GM10266 (cell line): ENCODE results near the gene LYRM4.

ENCODE experiments used
- DNase-seq: peaks from one replicate; pipeline ENCODE4 v3.0.0; 2012; ENCODE audit errors: extremely low spot score
- TF ChIP-seq, protein P1 (sequence below): IDR thresholded peaks from 2 replicates; pipeline ENCODE4 v1.5.1; 2012; ENCODE audit warnings: mild to moderate bottlenecking, low read depth; ENCODE audit not compliant: control insufficient read depth, insufficient read depth; ENCODE audit errors: missing control alignments

LYRM4 gene

DNA sequence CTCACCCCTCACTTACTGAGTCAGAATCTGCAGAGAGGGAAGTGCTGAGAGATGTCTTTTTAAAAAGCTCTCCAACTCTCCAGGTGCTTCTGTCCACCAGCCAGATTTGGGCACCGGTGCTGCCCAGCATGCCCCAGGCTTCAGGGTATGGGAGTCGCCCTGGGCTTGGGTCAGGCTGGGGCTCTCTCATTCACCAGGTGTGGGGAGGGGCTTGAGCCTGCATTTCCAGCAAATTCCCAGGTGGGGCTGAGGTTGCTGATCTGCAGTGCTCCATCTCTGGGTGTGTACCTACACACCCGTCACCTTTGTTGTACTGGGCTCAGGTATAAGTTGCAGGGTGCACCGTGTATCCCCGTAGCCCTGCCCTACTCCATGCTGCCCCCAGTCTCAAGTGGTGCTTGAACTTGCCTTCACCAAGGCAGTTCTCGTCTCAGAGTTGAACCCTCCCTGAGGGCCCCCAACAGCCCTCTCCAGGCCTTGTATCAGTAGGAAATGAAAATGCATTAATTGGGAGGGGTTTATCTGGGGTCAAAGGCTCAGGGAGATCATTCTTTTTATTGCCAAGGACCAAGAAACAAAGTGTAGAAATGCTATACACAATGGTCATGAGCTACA is 152.1 kb downstream of the LYRM4 start:
- TF ChIP-seq, protein P1, sequence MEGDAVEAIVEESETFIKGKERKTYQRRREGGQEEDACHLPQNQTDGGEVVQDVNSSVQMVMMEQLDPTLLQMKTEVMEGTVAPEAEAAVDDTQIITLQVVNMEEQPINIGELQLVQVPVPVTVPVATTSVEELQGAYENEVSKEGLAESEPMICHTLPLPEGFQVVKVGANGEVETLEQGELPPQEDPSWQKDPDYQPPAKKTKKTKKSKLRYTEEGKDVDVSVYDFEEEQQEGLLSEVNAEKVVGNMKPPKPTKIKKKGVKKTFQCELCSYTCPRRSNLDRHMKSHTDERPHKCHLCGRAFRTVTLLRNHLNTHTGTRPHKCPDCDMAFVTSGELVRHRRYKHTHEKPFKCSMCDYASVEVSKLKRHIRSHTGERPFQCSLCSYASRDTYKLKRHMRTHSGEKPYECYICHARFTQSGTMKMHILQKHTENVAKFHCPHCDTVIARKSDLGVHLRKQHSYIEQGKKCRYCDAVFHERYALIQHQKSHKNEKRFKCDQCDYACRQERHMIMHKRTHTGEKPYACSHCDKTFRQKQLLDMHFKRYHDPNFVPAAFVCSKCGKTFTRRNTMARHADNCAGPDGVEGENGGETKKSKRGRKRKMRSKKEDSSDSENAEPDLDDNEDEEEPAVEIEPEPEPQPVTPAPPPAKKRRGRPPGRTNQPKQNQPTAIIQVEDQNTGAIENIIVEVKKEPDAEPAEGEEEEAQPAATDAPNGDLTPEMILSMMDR = no peak
- DNase-seq = no peak

DNA sequence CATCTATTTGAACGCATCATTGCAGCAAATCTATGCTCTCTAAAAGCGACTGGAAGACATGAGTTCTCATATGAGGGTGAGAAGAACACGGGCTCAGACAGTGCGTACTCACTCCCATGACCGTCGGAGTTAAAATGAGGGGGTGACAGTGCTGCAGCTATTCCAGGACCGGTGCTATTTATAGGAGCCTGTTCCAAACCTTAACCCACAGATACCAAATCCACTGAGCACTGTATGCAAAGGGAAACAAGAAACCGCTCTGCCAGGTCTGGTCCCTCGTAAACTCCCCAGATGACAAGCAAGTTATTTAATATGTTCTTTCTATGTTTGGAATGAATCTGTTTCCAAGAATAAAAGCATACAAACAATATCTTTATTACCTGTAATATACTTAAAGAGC is 152.7 kb downstream of the LYRM4 start:
- TF ChIP-seq, protein P1 = no peak
- no peak for DNase-seq

DNA sequence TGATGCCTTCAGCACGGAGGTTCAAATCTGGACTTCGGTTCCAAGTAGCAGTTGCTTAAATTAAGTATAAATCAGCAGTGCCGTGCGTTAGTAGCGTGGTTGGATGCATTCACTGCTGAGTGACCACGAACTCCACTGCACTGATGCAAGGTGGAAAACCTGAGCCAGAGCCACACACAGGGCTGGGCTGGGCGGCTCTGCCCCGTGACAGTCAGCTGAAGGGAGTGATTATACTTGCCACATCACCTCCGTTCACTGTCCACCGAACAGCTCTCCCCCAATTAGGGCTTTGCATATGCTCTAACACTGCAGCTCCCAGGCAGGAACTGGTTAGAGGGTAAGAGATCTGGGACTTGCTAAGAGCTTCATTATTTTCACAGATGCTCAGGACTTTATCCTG is 153.4 kb downstream of the LYRM4 start:
- TF ChIP-seq, protein P1 = no peak
- no peak for DNase-seq

DNA sequence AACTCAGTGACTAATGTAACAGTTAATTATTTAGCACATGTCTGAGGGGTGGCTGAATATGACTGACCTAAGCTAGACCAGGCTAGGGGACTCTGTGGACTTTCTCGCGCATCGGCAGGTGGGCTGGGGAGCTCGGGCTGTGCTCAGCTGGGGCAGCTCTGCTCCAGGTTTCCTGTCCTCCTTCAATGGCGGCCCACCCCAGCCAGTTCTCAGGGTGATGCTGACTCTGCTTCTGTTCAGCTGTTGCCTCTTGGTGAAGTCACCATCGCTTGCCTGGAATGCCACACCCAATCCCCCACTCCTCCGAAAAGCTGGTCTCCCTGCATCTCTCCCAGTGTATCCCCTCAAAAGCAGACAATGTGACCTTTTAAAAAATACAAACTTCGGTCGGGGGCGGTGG is 155.6 kb downstream of the LYRM4 start:
- DNase-seq = no peak
- TF ChIP-seq, protein P1 = no peak

DNA sequence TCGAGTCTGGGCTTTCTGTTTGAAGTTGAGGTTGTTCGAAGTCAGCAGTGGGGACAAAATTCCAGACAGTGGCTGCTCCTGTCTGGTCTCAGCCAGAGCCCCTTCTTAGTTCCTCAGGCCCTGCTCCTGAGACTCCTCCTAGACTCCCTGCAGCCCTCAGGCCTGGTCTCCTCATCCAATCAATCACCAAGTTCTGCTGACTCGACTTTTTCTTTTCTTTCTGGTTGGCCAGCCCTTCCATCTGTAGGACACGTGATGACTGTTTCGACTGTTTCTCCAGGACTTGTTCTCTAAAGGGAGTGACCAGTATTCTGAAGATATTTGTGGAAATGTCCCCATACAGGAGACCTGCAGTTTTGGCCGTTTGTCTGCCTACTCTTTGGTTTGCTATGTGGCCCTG is 156.1 kb downstream of the LYRM4 start:
- TF ChIP-seq, protein P1 = no peak
- DNase-seq = no peak

DNA sequence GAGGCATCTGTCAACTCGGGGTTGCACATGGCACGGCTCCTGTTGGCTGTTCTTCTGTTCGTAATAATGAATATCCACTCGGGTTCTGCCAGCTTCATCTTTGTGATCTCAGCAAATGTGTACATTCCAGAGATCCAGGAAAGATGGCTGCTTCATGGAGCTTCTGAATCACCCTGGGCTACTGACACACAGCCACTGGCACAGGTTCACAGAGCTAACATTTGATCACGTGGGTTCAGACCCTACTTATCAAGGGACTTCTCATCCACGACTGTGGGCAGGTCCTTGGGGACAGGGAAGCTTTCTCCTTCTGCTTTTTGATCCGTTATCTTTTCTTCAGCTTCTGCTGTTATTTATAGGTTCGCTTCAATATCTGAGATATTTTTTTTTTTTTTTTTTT is 157.5 kb downstream of the LYRM4 start:
- TF ChIP-seq, protein P1 = no peak
- DNase-seq = no peak

DNA sequence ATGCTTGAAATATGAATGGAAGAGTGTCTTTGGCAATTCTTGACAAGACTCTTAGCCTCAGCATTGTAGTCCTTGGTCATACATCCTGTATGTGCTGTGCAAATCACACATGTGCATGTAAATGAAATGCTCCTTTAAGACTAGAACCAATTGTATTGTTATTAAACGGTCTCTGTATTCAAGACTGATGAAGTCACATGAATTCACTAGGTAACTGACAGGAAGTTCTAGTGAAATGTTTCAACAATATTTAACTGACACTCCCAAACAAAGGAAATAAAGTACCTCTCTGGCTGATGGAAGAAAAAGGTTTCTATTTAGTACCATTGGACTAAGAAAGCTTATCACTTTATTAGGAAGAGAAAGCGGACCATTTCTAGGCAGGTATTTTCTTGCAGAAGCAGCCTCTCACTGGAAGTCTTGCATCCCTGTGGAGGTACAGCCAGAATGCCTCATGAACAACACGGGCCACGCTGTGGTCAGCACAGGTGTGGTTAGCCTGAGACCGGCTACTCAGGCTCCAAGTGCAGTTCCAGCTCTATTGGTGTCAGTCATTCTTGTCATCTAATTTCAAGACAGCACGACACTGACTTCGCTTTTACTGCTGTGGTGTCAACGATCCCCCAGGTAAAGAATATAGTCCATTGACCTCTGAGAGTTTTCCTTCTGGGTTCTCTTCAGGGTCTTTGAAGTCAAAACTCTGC is 158.3 kb downstream of the LYRM4 start:
- DNase-seq = no peak
- TF ChIP-seq, protein P1 = no peak
